ENCODE measurements around the gene ITPKB. TPM values are rescaled to one million over a fixed set of nuclear protein-coding genes. Genes with fewer than 3 reads are reported as not detected.
"Not testable (repeated sequence)": the region's sequence is repeated elsewhere in the genome, so short reads cannot be mapped to it uniquely, and the experiment has no call there.

Gene ITPKB
- total RNA-seq, 1 experiment from 2014 or later, result 17.7 TPM

- intact Hi-C loops (cut with micrococcal nuclease), result no loop called here
Observed at GRCh38 chr1:226722240-226722900, 16.7 kb downstream of the ITPKB start.

GRCh38 chr1:226720574-226720973 lies 18.5 kb downstream of the ITPKB start:
- H3K27ac ChIP-seq (ENCODE audit: low read length); POLR2A ChIA-PET (ENCODE audit: unreplicated experiment); H3K27me3 ChIP-seq (ENCODE audit: low read length); ATAC-seq; H4K20me1 ChIP-seq (ENCODE audit: low read length); H3K36me3 ChIP-seq (ENCODE audit: low read depth, low read length); H3K9me2 ChIP-seq (replicated peaks; ENCODE audit: low read length); H3K9me3 ChIP-seq (ENCODE audit: low read length); H3K4me3 ChIP-seq (ENCODE audit: low read length); H3F3A ChIP-seq (ENCODE audit: low read length, unreplicated experiment); BruUV-seq (replicated peaks); CTCF ChIA-PET; intact Hi-C loops (cut with micrococcal nuclease); H2AFZ ChIP-seq (ENCODE audit: low read length); H3K9ac ChIP-seq (ENCODE audit: low read length); H3K79me2 ChIP-seq (ENCODE audit: low read length); DNase-seq; H3K4me2 ChIP-seq (ENCODE audit: low read length): not testable (repeated sequence)
- H3K4me1 ChIP-seq (ENCODE audit: insufficient read depth, low read length), result peaks cover 24% of the 10 kb centered on the region

More at GRCh38 chr1:226722240-226722900, 16.7 kb downstream of the ITPKB start:
- ChIA-PET CTCF (no interaction called here), POLR2A (ENCODE audit: unreplicated experiment) (interaction anchor here (0.6 kb wide), 1 partner anchor 25 kb away, joined by 4 read pairs; no protein-coding TSS in a partner anchor)
- no peak overlapping the region for H3K4me3 ChIP-seq (ENCODE audit: low read length)
- no peak for DNase-seq
- no peaks in the 10 kb centered on the region for H3K9me2 ChIP-seq (replicated peaks; ENCODE audit: low read length)
- no peaks in the 10 kb centered on the region for H3K27me3 ChIP-seq (ENCODE audit: low read length)
- H3K79me2 ChIP-seq (ENCODE audit: low read length), result peaks cover 14% of the 10 kb centered on the region
- H3K9ac ChIP-seq (ENCODE audit: low read length), result no peak overlapping the region
- H3F3A ChIP-seq (ENCODE audit: low read length, unreplicated experiment), result no peaks in the 10 kb centered on the region
- no peak overlapping the region for H3K27ac ChIP-seq (ENCODE audit: low read length)
- H3K4me2 ChIP-seq (ENCODE audit: low read length), result no peak overlapping the region
- H4K20me1 ChIP-seq (ENCODE audit: low read length), result no peaks in the 10 kb centered on the region
- no peak for TF ChIP-seq CTCF (conservative IDR thresholded peaks at IDR 0.05; ENCODE audit: low read depth, low read length)
- BruUV-seq (replicated peaks), result no TSS peak
- no peaks in the 10 kb centered on the region for H3K9me3 ChIP-seq (ENCODE audit: low read length)
- no peak overlapping the region for H2AFZ ChIP-seq (ENCODE audit: low read length)
- peaks cover 16% of the 10 kb centered on the region for H3K4me1 ChIP-seq (ENCODE audit: insufficient read depth, low read length)
- no peaks in the 10 kb centered on the region; the same call in 1 of the 2 replicates for H3K36me3 ChIP-seq (ENCODE audit: low read depth, low read length)
- no peak for ATAC-seq

- CTCF ChIA-PET, result no interaction called here
- intact Hi-C loops (cut with micrococcal nuclease), result no loop called here
- DNase-seq, result no peak
Observed at GRCh38 chr1:226719596-226720387, 19.3 kb downstream of the ITPKB start.

More at GRCh38 chr1:226719596-226720387, 19.3 kb downstream of the ITPKB start:
- H3K9ac ChIP-seq (ENCODE audit: low read length), result no peak overlapping the region
- BruUV-seq (replicated peaks), result no TSS peak
- H3F3A ChIP-seq (ENCODE audit: low read length, unreplicated experiment), result no peaks in the 10 kb centered on the region
- no peak overlapping the region for H3K27ac ChIP-seq (ENCODE audit: low read length)
- no peaks in the 10 kb centered on the region for H3K9me2 ChIP-seq (replicated peaks; ENCODE audit: low read length)
- H2AFZ ChIP-seq (ENCODE audit: low read length), result no peak overlapping the region
- no peaks in the 10 kb centered on the region for H4K20me1 ChIP-seq (ENCODE audit: low read length)
- ATAC-seq, result no peak
- no peaks in the 10 kb centered on the region for H3K27me3 ChIP-seq (ENCODE audit: low read length)
- H3K4me2 ChIP-seq (ENCODE audit: low read length), result no peak overlapping the region
- POLR2A ChIA-PET (ENCODE audit: unreplicated experiment), result no interaction called here
- H3K9me3 ChIP-seq (ENCODE audit: low read length), result peaks cover under 1% of the 10 kb centered on the region; the same call in 1 of the 2 replicates
- peaks cover 24% of the 10 kb centered on the region for H3K4me1 ChIP-seq (ENCODE audit: insufficient read depth, low read length)
- H3K79me2 ChIP-seq (ENCODE audit: low read length), result peaks cover 6% of the 10 kb centered on the region; the same call in 1 of the 2 replicates
- H3K4me3 ChIP-seq (ENCODE audit: low read length), result no peak overlapping the region
- TF ChIP-seq CTCF (conservative IDR thresholded peaks at IDR 0.05; ENCODE audit: low read depth, low read length) (no peak), EZH2 (IDR thresholded peaks at IDR 0.05; ENCODE audit: low read length, unreplicated experiment) (no peak), EZH2phosphoT487 (IDR thresholded peaks at IDR 0.05; ENCODE audit: borderline replicate concordance, low read length) (no peak)
- 0 out of 2 replicates have a peak, but pooled peaks cover 3% of the 10 kb centered on the region for H3K36me3 ChIP-seq (ENCODE audit: low read depth, low read length)

All from PC-3 (cell line).